Tongue (tissue), 3 donors: ENCODE results near the gene EPHB1. TPM values are rescaled to one million over a fixed set of nuclear protein-coding genes. Genes with fewer than 3 reads are reported as not detected.

Source experiments
- DNase-seq: peaks from one replicate; pipeline ENCODE4 v3.0.0-alpha.2; 2015
- small RNA-seq: library from RNA; depleted of rRNA; stranded (forward); fragments of <200 nt; gene quantifications from one replicate; pipeline ENCODE3, GENCODE V24; 2014; ENCODE audit warnings: low replicate concordance
- total RNA-seq: library from RNA; depleted of rRNA; stranded (reverse); fragments of >200 nt; gene quantifications from one replicate; pipeline ENCODE4 v1.2.3, GENCODE V29; 2014

EPHB1 gene
- total RNA-seq, 1 donor from 2014 or later: 13.3 TPM

DNA sequence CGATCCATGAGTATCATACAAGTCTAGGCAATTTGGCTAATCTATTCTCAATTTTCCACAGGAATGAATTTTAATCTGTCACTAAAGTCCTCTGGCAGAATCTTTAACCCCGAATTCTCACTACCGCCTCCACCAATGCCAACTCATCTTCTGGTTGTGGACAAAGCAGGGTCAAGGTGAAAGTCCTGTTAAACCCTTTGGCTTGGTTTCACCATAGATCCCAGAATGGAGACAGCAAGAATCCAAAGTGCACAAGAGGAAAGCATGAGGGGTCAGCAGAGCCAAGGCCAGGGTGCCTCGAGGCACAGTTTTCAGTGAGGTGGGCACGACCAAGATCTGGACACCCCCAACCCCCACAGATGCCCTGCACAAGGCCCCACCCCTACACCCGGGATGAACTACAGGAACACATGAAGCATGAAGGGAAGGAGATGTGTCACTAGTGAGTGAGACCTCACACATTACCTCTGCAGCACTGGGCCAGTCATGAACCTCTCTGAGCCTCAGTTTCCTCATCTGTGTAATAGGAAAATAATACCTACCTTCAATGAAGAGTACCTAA, 466.2 kb downstream of the EPHB1 start:
- no peak for DNase-seq

DNA sequence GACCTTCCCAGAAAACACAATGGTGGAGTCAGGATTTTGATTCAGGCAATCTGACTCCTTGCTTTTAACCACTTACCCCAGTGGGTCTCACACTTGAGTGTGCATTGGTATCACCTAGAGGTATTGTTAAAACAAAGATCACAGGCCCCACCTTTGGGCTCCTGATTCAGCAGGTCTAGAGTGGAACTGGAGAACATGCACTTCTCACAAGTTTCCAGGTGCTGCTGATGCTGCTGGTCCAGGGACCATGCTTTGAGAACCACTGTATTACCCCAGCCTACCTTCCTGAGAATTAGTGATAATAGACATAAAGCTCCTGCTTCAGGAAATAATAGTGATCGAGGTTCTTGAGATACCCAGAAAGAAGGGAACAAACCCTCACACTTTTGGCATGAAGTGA, 466.9 kb downstream of the EPHB1 start:
- DNase-seq: no peak

DNA sequence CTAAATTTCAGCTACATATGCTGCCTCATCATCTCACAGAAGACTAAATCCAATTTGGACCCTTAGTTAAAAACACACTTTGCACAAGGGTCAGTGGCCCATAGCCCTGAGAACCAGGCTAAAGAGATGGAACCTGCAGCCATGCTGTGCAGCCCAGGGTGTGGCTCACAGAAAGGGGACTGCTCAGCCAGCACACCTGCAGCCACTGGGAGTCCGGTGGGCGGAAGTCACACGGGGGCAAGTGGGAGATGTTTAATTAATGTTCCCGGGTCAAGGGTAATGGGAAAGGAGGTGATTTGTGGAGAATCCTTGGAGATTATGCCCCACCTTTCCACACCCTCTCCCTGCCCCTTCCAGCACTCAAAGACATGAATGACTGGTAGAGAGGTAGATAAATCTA, 467.4 kb downstream of the EPHB1 start:
- no peak for DNase-seq

DNA sequence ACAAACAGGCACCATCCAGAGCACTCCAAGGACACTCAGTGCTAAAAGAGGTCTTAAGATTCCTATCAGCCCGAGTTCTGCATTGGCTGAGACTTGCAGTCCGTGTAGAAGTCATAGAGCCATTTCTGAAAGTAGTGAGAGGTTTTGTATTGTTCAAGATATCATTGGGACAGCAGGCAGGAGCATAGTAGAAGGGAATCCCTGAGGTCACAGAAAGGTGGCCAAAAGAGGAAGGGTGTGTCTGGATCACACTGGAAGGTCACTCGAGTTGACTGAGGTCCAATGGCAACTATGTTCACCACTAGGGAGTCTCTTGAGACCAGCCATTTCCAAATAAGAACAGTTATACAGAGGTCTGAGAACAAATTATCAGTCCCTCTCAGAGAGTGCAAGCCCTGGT, 468.3 kb downstream of the EPHB1 start:
- no peak for DNase-seq

DNA sequence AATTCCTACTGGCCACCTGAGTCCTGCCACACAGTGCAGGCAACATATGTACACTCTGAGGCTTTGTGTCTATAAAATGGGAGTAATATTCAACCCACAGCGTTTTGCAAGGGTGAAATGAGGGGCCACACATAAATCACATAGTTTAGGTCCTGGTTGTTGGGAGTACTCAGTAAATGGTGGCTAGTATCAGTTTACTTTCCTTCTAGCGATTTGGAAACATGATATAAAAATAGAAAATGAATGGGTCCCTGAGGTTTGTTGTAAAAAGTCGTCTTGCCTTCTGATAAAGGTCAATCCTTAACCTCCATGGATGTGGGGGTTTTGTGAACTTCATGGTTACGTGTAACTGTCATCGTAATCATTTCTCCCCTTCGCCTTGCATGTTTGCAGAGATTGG, 472.4 kb downstream of the EPHB1 start:
- DNase-seq: no peak

DNA sequence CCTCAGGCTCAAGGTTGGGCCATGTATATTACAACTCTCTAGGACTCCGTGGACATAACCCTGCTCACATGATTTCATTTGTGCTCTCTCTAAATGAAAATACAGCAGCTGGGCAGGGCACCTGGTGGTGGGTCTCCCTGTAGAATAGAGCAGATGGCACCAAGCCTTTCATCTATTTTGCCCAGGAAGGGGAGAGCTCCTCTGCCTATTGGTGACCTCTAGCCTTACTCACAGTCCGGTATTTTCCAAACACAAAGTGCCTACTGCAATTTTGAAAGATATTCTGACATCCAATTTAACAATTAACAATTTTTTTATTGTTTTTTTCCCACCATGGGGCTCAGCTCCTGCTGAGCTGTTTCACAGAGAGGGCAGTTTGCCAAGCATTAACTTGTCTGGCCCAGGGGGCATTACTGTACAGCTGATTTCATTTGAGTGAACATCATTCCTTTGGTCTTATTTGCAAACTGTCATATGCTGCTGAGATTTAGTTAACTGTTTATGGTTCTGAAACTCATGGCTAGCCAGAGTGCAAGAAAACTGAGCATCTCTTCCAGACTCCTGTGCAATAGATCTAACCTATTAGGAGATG, 474.0 kb downstream of the EPHB1 start:
- peak; percentile 31 for DNase-seq

DNA sequence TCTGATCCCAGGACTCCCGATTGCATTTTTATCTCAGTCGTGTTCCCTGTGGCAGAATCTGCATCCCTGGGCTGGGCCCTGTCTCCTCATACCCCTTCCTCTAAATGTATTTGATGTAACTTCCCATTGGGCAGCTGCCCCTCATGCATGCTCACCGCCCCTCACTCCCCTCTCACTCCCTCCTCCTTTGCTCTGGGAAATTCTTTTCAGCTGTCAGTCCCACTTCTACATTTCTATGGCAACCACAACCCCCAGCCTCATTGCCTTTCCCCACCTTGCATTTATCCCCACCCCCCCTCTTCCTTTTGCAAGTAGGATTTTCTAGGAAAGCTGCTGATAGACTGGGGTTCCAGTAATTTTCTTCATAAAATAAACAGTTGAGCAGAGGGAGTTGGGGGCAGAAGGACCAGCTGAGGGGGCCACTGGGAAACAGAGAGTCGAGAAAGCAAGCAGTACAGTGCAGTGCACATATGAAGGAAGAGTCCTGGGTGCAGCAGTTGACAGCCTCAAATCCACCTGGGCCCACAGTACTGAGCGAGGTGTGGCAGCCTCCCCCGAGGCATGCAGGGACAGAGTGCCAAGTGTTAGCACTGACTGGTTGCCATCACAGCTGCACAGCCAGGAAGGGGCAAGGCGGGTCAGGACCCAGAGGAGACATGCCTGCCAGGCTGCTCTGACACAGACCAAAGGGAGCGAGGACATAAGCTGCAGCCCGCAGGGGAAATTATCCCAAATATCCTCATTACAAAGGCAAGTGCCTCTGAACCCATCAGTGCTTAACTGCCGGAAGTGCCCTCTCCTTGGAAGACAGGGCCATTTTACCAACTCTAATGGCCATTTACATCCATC, 476.3 kb downstream of the EPHB1 start:
- DNase-seq: peak; percentile 14

DNA sequence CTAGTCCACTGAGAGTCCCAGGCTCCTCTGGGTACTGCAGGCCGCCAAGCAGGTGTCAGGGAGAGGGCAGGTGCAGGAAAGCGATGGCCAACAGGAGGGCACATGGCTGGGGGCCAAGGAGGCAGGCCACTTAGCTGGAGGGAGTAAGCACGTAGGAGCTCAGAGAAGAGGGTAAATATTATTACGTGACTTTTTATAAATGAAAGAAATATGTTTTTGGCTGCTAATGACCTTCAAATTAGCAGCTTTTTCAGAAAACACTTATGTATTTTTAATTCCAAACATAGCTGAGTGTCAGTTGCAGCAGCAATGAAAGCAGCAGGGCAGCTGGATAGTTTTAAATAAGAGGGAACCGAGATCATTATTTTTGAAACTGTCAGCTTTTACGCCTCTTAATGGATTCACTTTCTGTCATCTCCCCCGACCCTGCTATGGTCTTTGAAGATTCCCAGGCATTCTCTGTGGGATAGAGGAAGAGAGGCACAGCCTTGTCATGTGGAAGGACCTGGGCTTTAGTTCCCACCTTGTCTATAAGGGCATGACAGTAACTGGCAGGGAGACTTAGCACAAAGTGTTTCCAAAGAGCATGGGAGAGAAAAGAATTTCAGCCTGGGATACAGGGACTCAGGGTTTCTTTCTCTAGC, 477.1 kb downstream of the EPHB1 start:
- no peak for DNase-seq

DNA sequence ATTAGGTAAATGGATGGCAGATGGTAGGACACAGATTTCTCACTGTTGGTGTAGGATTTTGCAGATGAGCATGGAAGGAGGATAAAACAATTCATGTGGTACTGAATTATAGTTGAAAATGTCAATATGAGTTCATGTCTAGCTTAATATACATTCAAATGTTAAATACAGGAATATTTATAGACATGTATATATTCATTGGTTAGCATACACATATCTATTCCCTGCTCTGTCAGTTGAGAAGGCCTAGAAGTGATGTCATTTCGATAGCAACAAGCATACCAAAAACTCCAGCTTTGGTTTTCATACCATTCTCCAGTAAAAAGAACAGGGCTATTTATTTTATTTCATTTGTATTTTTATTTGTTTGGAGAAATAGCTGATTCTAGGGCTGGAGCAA, 497.1 kb downstream of the EPHB1 start:
- DNase-seq: no peak

DNA sequence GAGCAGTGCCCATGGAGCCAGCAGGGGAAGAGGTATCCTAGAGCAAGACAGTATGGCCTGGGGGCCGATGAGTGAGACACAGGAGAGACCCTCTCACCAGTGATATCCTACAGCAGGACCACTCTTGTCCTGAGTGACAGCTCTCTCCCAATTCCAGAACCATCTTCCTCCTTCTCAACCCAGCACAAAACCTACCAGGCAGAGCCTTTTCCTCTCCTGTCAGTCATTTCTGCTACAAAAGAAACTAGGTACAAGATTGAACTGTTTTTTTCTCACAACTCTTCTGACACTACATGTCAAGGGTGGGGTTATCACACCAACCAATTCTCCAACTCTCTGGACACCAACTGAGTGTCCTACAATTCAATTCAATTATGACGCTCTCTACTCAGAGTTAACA, 506.6 kb downstream of the EPHB1 start:
- DNase-seq: no peak

DNA sequence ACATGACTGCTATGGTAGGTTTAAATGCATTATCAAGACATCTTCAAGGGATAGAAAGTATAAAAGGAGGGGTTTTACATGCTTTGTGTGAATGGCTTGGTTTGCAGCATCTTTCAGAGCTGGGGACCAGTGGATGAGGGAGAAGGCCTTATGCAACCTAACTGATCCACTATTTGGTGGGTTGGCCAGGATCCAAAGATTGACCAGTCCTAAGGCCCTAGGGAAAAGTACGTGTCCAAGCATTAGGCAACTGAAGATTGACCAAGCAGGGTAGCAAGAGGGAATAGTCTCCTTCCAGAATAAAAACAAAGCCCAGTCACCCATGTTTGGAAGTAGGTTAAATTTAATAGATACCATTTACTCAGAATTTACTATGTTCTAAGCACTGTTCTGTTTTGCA, 509.3 kb downstream of the EPHB1 start:
- no peak for DNase-seq

Small RNA genes within 50 kb of the gene (small RNA-seq; reads per million reads assigned to genes)
- 0.15 reads per million for gene RNA5SP141
- not detected for gene RNU6-1174P

Other genes starting within 250 kb of the EPHB1 start
- 222 TPM for gene KY, start 144.2 kb upstream of the EPHB1 start, total RNA-seq